Esophagus muscularis mucosa (tissue), 4 donors: ENCODE results near the gene UCP3.

Experiments used
- EP300 ChIP-seq: sonication (generic); formaldehyde crosslinking; IDR thresholded peaks from one replicate; pipeline ENCODE4 v1.6.1; 2017; ENCODE audit warnings: antibody characterized with exemption
- POLR2AphosphoS5 ChIP-seq, 2 donors: sonication (generic); formaldehyde crosslinking; IDR thresholded peaks; one replicate each; pipeline ENCODE4 v1.6.1; 2017; ENCODE audit warnings: antibody characterized with exemption in 2 of 2
- TF ChIP-seq, protein P1 (sequence below), 3 experiments: fragments of 200-600 bp in 2 of 3; fragments of 450-650 bp in 1 of 3; sonication (generic) in 2 of 3; IDR thresholded peaks; one replicate each; pipeline ENCODE4 v1.5.1; 2017 to 2019; ENCODE audit warnings: antibody characterized with exemption in 3 of 3, mild to moderate bottlenecking in 2 of 3, moderate library complexity in 1 of 3

DNA sequence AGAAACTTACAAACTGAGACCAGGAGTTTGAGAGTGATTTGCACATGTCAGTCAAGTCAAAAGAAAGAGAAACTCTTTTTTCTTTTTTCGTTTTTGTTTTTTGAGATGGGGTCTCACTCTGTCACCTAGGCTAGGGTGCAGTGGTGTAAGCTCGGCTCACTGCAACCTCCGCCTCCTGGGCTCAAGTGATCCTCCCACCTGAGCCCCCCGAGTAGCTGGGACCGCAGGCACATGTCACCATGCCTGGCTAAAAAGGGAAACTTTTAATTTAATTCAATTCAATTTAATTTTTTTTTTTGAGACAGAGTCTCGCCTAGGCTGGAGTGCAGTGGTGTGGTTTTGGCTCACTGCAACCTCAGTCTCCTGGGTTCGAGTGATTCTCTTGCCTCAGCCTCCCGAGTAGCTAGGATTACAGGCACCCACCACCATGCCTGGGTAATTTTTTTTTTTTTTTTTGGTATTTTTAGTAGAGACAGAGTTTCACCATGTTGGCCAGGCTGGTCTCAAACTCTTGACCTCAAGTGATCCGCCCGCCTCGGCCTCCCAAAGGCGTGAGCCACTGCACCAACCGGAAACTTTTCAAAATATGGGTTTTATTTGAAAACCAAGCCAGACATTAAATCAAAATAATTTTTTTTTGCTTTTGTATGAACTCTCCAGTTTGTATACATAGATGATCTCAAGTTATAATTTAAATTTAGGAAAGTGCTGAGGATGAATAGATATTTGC, 9.9 kb downstream of the UCP3 start:
- TF ChIP-seq, protein P1, sequence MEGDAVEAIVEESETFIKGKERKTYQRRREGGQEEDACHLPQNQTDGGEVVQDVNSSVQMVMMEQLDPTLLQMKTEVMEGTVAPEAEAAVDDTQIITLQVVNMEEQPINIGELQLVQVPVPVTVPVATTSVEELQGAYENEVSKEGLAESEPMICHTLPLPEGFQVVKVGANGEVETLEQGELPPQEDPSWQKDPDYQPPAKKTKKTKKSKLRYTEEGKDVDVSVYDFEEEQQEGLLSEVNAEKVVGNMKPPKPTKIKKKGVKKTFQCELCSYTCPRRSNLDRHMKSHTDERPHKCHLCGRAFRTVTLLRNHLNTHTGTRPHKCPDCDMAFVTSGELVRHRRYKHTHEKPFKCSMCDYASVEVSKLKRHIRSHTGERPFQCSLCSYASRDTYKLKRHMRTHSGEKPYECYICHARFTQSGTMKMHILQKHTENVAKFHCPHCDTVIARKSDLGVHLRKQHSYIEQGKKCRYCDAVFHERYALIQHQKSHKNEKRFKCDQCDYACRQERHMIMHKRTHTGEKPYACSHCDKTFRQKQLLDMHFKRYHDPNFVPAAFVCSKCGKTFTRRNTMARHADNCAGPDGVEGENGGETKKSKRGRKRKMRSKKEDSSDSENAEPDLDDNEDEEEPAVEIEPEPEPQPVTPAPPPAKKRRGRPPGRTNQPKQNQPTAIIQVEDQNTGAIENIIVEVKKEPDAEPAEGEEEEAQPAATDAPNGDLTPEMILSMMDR (IDR thresholded peaks at IDR 0.05): no peak
- TF ChIP-seq EP300: no peak
- no peak for TF ChIP-seq POLR2AphosphoS5 (IDR thresholded peaks at IDR 0.05)
